Ascending aorta (tissue), 2 donors: Measurements from ENCODE around the gene FARP1. TPM values are rescaled to one million over a fixed set of nuclear protein-coding genes. Genes with fewer than 3 reads are reported as not detected.

Experiments
- DNase-seq, 2 donors: peaks; one replicate each; pipeline ENCODE4 v3.0.0-alpha.2; 2019; ENCODE audit warnings: low spot score in 2 of 2
- H3K27ac ChIP-seq, 2 donors: fragments of 200-600 bp; sonication (generic); one replicate each; pipeline ENCODE4 v1.5.1; 2016 to 2017; ENCODE audit warnings: mild to moderate bottlenecking in 1 of 2
- H3K27me3 ChIP-seq: fragments of 200-600 bp; sonication (generic); one replicate; pipeline ENCODE4 v1.5.1; 2017
- H3K36me3 ChIP-seq, 2 donors: fragments of 200-600 bp; sonication (generic); one replicate each; pipeline ENCODE4 v1.5.1; 2016
- H3K4me1 ChIP-seq, 2 donors: fragments of 200-600 bp; sonication (generic); one replicate each; pipeline ENCODE4 v1.5.1; 2016 to 2017; ENCODE audit warnings: mild to moderate bottlenecking in 1 of 2
- H3K4me3 ChIP-seq, 2 donors: fragments of 200-600 bp; sonication (generic); one replicate each; pipeline ENCODE4 v1.5.1; 2016 to 2017; ENCODE audit warnings: mild to moderate bottlenecking in 1 of 2
- H3K9me3 ChIP-seq, 2 donors: fragments of 200-600 bp; sonication (generic); one replicate each; pipeline ENCODE4 v1.5.1; 2016
- CTCF ChIP-seq, 3 experiments: fragments of 200-600 bp in 2 of 3; fragments of 450-650 bp in 1 of 3; sonication (generic) in 2 of 3; IDR thresholded peaks; one replicate each; pipeline ENCODE4 v1.5.1; 2016 to 2019; ENCODE audit warnings: antibody characterized with exemption in 3 of 3, mild to moderate bottlenecking in 1 of 3, moderate library complexity in 1 of 3
- intact Hi-C: fragments of 100-400 bp; cut with DNase I; formaldehyde crosslinking; loops from one replicate; pipeline ENCODE4 v1.15.1; 2023
- total RNA-seq: library from RNA; depleted of rRNA; stranded (reverse); fragments of >200 nt; gene quantifications from one replicate; pipeline ENCODE4 v1.1.0, GENCODE V29; 2016

The FARP1 gene
- total RNA-seq, 1 donor from 2014 or later = 80.8 TPM

GRCh38 chr13:98214008-98214643 is 71.2 kb downstream of the FARP1 start:
- no peak overlapping the region for H3K4me3 ChIP-seq
- intact Hi-C loops = no loop called here
- no peak for DNase-seq
- no peaks in the 10 kb centered on the region for H3K36me3 ChIP-seq
- TF ChIP-seq CTCF (IDR thresholded peaks at IDR 0.05) = no peak
- no peaks in the 10 kb centered on the region for H3K27me3 ChIP-seq
- H3K4me1 ChIP-seq = no peaks in the 10 kb centered on the region
- no peak overlapping the region for H3K27ac ChIP-seq
- no peaks in the 10 kb centered on the region for H3K9me3 ChIP-seq

- Histone ChIP-seq H3K27me3 (no peaks in the 10 kb centered on the region), H3K27ac (no peak overlapping the region), H3K36me3 (no peaks in the 10 kb centered on the region), H3K9me3 (no peaks in the 10 kb centered on the region), H3K4me3 (no peak overlapping the region), H3K4me1 (no peaks in the 10 kb centered on the region)
- no peak for DNase-seq
- intact Hi-C loops = no loop called here
- no peak for TF ChIP-seq CTCF (IDR thresholded peaks at IDR 0.05)
Measured at GRCh38 chr13:98214707-98215106, 71.8 kb downstream of the FARP1 start.

GRCh38 chr13:98215508-98215907 is 72.6 kb downstream of the FARP1 start:
- DNase-seq = no peak
- Histone ChIP-seq H3K27me3 (no peaks in the 10 kb centered on the region), H3K27ac (no peak overlapping the region), H3K36me3 (no peaks in the 10 kb centered on the region), H3K4me1 (peaks cover 0 to 6% of the 10 kb centered on the region in 2 donors), H3K4me3 (no peak overlapping the region), H3K9me3 (no peaks in the 10 kb centered on the region)
- intact Hi-C loops = no loop called here
- TF ChIP-seq CTCF (IDR thresholded peaks at IDR 0.05) = no peak

GRCh38 chr13:98216135-98216565 is 73.3 kb downstream of the FARP1 start:
- H3K27ac ChIP-seq = no peak overlapping the region
- no peaks in the 10 kb centered on the region for H3K36me3 ChIP-seq
- intact Hi-C loops = no loop called here
- H3K4me1 ChIP-seq = peaks cover 0 to 13% of the 10 kb centered on the region in 2 donors
- no peaks in the 10 kb centered on the region for H3K9me3 ChIP-seq
- no peaks in the 10 kb centered on the region for H3K27me3 ChIP-seq
- DNase-seq = no peak
- TF ChIP-seq CTCF (IDR thresholded peaks at IDR 0.05) = no peak
- no peak overlapping the region for H3K4me3 ChIP-seq

GRCh38 chr13:98216711-98217285 is 73.9 kb downstream of the FARP1 start:
- TF ChIP-seq CTCF (IDR thresholded peaks at IDR 0.05) = no peak
- H3K9me3 ChIP-seq = no peaks in the 10 kb centered on the region
- intact Hi-C loops = no loop called here
- H3K27me3 ChIP-seq = no peaks in the 10 kb centered on the region
- H3K27ac ChIP-seq = no peak overlapping the region
- H3K4me3 ChIP-seq = no peak overlapping the region
- DNase-seq = no peak
- H3K4me1 ChIP-seq = peaks cover 0 to 19% of the 10 kb centered on the region in 2 donors
- H3K36me3 ChIP-seq = no peaks in the 10 kb centered on the region
